K562 (cell line): Measurements from ENCODE around the gene NDUFAB1. TPM values are rescaled to one million over a fixed set of nuclear protein-coding genes. Genes with fewer than 3 reads are reported as not detected.

ENCODE experiments used
- ARNT ChIP-seq, 2 experiments: fragments of 450-650 bp; IDR thresholded peaks; 2 replicates each; pipeline ENCODE4 v1.6.1; 2016; ENCODE audit warnings: mild to moderate bottlenecking in 1 of 2
- C11orf30 ChIP-seq: fragments of 450-650 bp; IDR thresholded peaks from 2 replicates; pipeline ENCODE4 v1.6.1; 2016; ENCODE audit warnings: low read depth, mild to moderate bottlenecking
- DIDO1 ChIP-seq: fragments of 450-650 bp; IDR thresholded peaks from 2 replicates; pipeline ENCODE4 v1.6.1; 2016; ENCODE audit warnings: low read depth, missing biosample characterization, missing genetic modification characterization
- DPF2 ChIP-seq: fragments of 450-650 bp; IDR thresholded peaks from 2 replicates; pipeline ENCODE4 v1.6.1; 2016
- ETV5 ChIP-seq: sonication (generic); formaldehyde crosslinking; IDR thresholded peaks from 2 replicates; pipeline ENCODE4 v1.4.0; 2020; ENCODE audit warnings: low read depth, mild to moderate bottlenecking, missing genetic modification reagents
- GMEB1 ChIP-seq: fragments of 250-450 bp; sonication (Bioruptor Pico); IDR thresholded peaks from 2 replicates; pipeline ENCODE4 v1.4.0; 2020; ENCODE audit warnings: mild to moderate bottlenecking
- GTF2B ChIP-seq: IDR thresholded peaks from 2 replicates; pipeline ENCODE4 v1.6.1; 2011; ENCODE audit not compliant: insufficient read length; ENCODE audit errors: extremely low read depth
- KLF10 ChIP-seq: fragments of 250-450 bp; sonication (Bioruptor Pico); IDR thresholded peaks from 2 replicates; pipeline ENCODE4 v1.6.1; 2021; ENCODE audit warnings: matching md5 sums
- LEF1 ChIP-seq: fragments of 450-650 bp; IDR thresholded peaks from 2 replicates; pipeline ENCODE4 v1.6.1; 2016; ENCODE audit warnings: mild to moderate bottlenecking
- MEF2D ChIP-seq: conservative IDR thresholded peaks from 2 replicates; pipeline ENCODE4 v1.6.1; 2016; ENCODE audit warnings: low read depth, missing genetic modification characterization, missing compliant biosample characterization
- MYC ChIP-seq, 2 experiments: fragments of 250-450 bp in 1 of 2; sonication (Bioruptor Pico) in 1 of 2; IDR thresholded peaks; 2 replicates each; pipeline versions ENCODE4 v1.5.1 to v1.6.1; 2012 to 2021; ENCODE audit warnings: low read depth in 2 of 2, borderline replicate concordance in 1 of 2, improper control_type of control experiment in 1 of 2, low read length in 1 of 2, mild to moderate bottlenecking in 1 of 2, moderate library complexity in 1 of 2
- TCF7 ChIP-seq: sonication (generic); IDR thresholded peaks from 2 replicates; pipeline ENCODE4 v1.6.1; 2016; ENCODE audit warnings: antibody characterized with exemption, borderline replicate concordance
- ZNF311 ChIP-seq: fragments of 250-450 bp; sonication (Bioruptor Pico); IDR thresholded peaks from 2 replicates; pipeline ENCODE4 v1.4.0; 2020; ENCODE audit warnings: mild to moderate bottlenecking, moderate library complexity
- ZNF324 ChIP-seq: fragments of 250-450 bp; sonication (Bioruptor Pico); IDR thresholded peaks from 2 replicates; pipeline ENCODE4 v1.4.0; 2020; ENCODE audit warnings: mild to moderate bottlenecking
- ZNF668 ChIP-seq: fragments of 250-450 bp; sonication (Bioruptor Pico); IDR thresholded peaks from 2 replicates; pipeline ENCODE4 v1.8.0; 2022; ENCODE audit warnings: mild to moderate bottlenecking, inconsistent platforms
- ZNF696 ChIP-seq: fragments of 250-450 bp; sonication (Bioruptor Pico); conservative IDR thresholded peaks from 2 replicates; pipeline ENCODE4 v1.4.0; 2020; ENCODE audit warnings: mild to moderate bottlenecking, moderate library complexity
- ZNF764 ChIP-seq: fragments of 250-450 bp; sonication (Bioruptor Pico); IDR thresholded peaks from 2 replicates; pipeline ENCODE4 v1.4.0; 2020; ENCODE audit warnings: low read depth, mild to moderate bottlenecking, moderate library complexity
- ZNF766 ChIP-seq: fragments of 200-800 bp; sonication (Bioruptor generic); conservative IDR thresholded peaks from 2 replicates; pipeline ENCODE4 v1.6.1; 2016; ENCODE audit warnings: missing genetic modification characterization, missing compliant biosample characterization
- polyA plus RNA-seq, 8 experiments: library from polyadenylated mRNA; depleted of rRNA in 4 of 8; stranded (reverse) in 5 of 8; unstranded in 3 of 8; fragments of >200 nt; fragmentation: Nextera tagmentation in 2 of 8; fragmentation: Illumina TruSeq in 1 of 8; extraction: Ambion mirVana in 2 of 8; extraction: Trizol in 1 of 8; gene quantifications; 2 replicates each; pipeline versions ENCODE4 v1.2.1 to v1.2.3, GENCODE V29; 2011 to 2014; ENCODE audit warnings: inconsistent platforms in 1 of 8, missing spikeins in 1 of 8
- total RNA-seq, 7 experiments: library from RNA; depleted of rRNA in 6 of 7; stranded (reverse); fragments of >200 nt in 6 of 7; fragmentation: Illumina TruSeq in 2 of 7; extraction: Trizol in 2 of 7; gene quantifications; 2 replicates each; pipeline versions ENCODE4 v1.2.1 to v1.2.3, GENCODE V29; 2011 to 2021; ENCODE audit warnings: low replicate concordance in 1 of 7
- TF ChIP-seq, protein P1 (sequence below): sonication (generic); formaldehyde crosslinking; IDR thresholded peaks from 2 replicates; pipeline ENCODE4 v1.8.0; 2023; ENCODE audit warnings: mild to moderate bottlenecking, missing genetic modification reagents
- TF ChIP-seq, protein P2 (sequence below), 3 experiments: IDR thresholded peaks in 2 of 3; conservative IDR thresholded peaks in 1 of 3; 2 replicates each; pipeline ENCODE4 v1.5.1; 2011 to 2012; ENCODE audit warnings: low read length in 3 of 3, mild to moderate bottlenecking in 3 of 3, control low read depth in 2 of 3, improper control_type of control experiment in 1 of 3, inconsistent platforms in 1 of 3, low read depth in 1 of 3, mixed read lengths in 1 of 3, moderate library complexity in 1 of 3; ENCODE audit not compliant: insufficient read depth in 2 of 3

Gene NDUFAB1
- total and polyA plus RNA-seq, 9 of the 15 experiments (the other 6 are each of a cell fraction or from before 2014, with no cell fraction given): 123 to 481 (median 238) TPM

DNA sequence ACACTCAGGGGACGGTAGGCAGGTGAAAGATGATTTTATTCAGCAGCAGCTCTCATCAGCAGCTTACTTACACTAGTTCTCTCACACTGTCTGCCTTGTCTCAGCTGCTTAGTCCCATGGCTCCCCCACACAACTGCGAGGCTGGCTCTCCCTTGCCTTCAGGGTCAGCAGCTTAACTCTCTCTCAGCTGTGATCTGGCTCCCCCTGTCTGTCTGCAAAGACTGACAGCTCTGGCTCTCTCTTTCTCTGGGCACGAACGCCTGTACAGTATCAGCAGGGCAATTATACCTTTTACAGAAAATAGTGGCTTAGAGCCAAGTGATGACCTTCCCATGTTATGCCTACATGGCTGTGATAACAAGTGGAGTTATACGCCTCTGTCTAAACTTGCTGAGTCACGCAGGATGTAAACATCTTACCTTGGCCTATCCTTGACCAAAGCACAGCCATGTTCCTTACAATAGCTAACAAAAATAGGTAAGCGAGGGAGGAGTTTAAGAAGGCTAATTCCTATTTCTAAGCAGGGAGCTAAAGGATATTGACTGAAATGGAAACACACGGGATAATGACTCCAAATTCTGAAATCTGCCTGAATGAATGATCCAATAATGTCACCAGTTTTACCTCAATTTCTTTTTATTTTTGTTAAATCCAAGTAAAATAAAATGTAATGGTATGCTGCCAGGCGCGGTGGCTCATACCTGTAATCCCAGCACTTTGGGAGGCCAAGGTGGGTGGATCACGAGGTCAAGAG is 1.1 kb upstream of the NDUFAB1 start (continued):
- no peak for TF ChIP-seq GTF2B
- peak; percentile 65 for TF ChIP-seq ZNF764 (CRISPR knock-in tag)
- no peak for TF ChIP-seq TCF7
- peak; percentile 91 for TF ChIP-seq ZNF324 (CRISPR knock-in tag)
- no peak for TF ChIP-seq MYC (IDR thresholded peaks at IDR 0.05; ENCODE audit: low read depth, low read length)
- peak; percentile 95 for TF ChIP-seq MYC (CRISPR knock-in tag; IDR thresholded peaks at IDR 0.05; ENCODE audit: borderline replicate concordance, low read depth)
- 0 out of 2 replicates have a peak, but pooled peaks have one; percentile 67 for TF ChIP-seq ETV5 (CRISPR knock-in tag)
- peak; percentile 96 for TF ChIP-seq C11orf30
- TF ChIP-seq, protein P1, sequence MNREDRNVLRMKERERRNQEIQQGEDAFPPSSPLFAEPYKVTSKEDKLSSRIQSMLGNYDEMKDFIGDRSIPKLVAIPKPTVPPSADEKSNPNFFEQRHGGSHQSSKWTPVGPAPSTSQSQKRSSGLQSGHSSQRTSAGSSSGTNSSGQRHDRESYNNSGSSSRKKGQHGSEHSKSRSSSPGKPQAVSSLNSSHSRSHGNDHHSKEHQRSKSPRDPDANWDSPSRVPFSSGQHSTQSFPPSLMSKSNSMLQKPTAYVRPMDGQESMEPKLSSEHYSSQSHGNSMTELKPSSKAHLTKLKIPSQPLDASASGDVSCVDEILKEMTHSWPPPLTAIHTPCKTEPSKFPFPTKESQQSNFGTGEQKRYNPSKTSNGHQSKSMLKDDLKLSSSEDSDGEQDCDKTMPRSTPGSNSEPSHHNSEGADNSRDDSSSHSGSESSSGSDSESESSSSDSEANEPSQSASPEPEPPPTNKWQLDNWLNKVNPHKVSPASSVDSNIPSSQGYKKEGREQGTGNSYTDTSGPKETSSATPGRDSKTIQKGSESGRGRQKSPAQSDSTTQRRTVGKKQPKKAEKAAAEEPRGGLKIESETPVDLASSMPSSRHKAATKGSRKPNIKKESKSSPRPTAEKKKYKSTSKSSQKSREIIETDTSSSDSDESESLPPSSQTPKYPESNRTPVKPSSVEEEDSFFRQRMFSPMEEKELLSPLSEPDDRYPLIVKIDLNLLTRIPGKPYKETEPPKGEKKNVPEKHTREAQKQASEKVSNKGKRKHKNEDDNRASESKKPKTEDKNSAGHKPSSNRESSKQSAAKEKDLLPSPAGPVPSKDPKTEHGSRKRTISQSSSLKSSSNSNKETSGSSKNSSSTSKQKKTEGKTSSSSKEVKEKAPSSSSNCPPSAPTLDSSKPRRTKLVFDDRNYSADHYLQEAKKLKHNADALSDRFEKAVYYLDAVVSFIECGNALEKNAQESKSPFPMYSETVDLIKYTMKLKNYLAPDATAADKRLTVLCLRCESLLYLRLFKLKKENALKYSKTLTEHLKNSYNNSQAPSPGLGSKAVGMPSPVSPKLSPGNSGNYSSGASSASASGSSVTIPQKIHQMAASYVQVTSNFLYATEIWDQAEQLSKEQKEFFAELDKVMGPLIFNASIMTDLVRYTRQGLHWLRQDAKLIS (CRISPR knock-in tag): peak; percentile 73; the same call in 1 of the 2 replicates
- peak; percentile 90 for TF ChIP-seq GMEB1 (CRISPR knock-in tag)
- TF ChIP-seq DPF2: peak; percentile 88
- peak; percentile 80; the same call in 1 of the 2 replicates for TF ChIP-seq KLF10 (CRISPR knock-in tag)
- TF ChIP-seq DIDO1 (tag): peak; percentile 100
- TF ChIP-seq ZNF696: peak; percentile 92
- peak; percentile 100 for TF ChIP-seq ZNF766
- TF ChIP-seq LEF1: peak; percentile 80
- peak; percentile 100 for TF ChIP-seq MEF2D (tag)
- peak; percentile 99 for TF ChIP-seq ZNF668 (CRISPR knock-in tag)
- peak; percentile 98 for TF ChIP-seq ZNF311 (CRISPR knock-in tag)
- TF ChIP-seq, protein P2, sequence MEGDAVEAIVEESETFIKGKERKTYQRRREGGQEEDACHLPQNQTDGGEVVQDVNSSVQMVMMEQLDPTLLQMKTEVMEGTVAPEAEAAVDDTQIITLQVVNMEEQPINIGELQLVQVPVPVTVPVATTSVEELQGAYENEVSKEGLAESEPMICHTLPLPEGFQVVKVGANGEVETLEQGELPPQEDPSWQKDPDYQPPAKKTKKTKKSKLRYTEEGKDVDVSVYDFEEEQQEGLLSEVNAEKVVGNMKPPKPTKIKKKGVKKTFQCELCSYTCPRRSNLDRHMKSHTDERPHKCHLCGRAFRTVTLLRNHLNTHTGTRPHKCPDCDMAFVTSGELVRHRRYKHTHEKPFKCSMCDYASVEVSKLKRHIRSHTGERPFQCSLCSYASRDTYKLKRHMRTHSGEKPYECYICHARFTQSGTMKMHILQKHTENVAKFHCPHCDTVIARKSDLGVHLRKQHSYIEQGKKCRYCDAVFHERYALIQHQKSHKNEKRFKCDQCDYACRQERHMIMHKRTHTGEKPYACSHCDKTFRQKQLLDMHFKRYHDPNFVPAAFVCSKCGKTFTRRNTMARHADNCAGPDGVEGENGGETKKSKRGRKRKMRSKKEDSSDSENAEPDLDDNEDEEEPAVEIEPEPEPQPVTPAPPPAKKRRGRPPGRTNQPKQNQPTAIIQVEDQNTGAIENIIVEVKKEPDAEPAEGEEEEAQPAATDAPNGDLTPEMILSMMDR (IDR thresholded peaks at IDR 0.05 in 2 of 3, conservative IDR thresholded peaks at IDR 0.05 in 1 of 3; ENCODE audit: insufficient read depth in 2 of 3, low read depth in 1 of 3, low read length in 3 of 3): peak; percentile 78 to 86 (median 85)
- peak; percentile 60 to 91; a peak in 3 of 4 replicates for TF ChIP-seq ARNT (IDR thresholded peaks at IDR 0.05)
